GM10248 (cell line): ENCODE measurements around the gene TTYH3.

ENCODE experiments used
- CTCF ChIA-PET: fragments of 300-600 bp; sonication (Branson Sonifier 250); formaldehyde crosslinking; extraction: SDS; loops from one replicate; lab custom pipeline; 2021; ENCODE audit warnings: antibody characterized with exemption; lab: Yijun Ruan, JAX
- POLR2A ChIA-PET: fragments of 350-650 bp; sonication (Branson Sonifier 250); formaldehyde crosslinking; extraction: SDS; loops from one replicate; lab custom pipeline; 2020; ENCODE audit warnings: antibody characterized with exemption; lab: Yijun Ruan, JAX
- DNase-seq: peaks from one replicate; pipeline ENCODE4 v3.0.0; 2012; ENCODE audit errors: extremely low spot score
- CTCF ChIP-seq: IDR thresholded peaks from 2 replicates; pipeline ENCODE4 v1.5.1; 2012; ENCODE audit warnings: mild to moderate bottlenecking, low read depth; ENCODE audit errors: extremely low read depth, missing control alignments, control extremely low read depth

The TTYH3 gene

DNA sequence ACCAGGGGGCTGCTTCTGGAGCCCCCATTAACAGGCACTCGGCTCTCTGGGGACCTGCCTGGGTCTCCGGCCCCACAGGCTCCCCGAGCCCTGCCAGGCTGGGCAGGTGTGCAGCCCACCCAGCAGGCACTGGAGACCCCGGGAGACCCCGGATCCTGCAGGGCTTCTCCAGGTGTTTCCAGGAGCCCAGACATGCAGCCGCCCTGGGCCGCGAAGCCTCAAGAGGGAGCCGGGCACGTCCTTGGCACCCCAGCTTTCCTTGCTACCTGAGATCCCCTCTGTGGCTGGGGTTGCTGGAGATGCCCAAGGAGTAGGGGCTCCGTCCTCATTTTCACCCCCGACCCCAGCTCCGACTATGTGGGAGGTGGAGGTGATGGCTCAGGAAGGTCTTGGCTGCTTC lies 48.5 kb downstream of the TTYH3 start:
- ChIA-PET CTCF (interaction anchor here (0.7 to 4.7 kb wide), 11 partner anchors 9 to 310 kb away, joined by 3 to 38 read pairs (median 4); no protein-coding TSS in a partner anchor), POLR2A (no interaction called here)
- no peak for DNase-seq
- TF ChIP-seq CTCF = no peak

DNA sequence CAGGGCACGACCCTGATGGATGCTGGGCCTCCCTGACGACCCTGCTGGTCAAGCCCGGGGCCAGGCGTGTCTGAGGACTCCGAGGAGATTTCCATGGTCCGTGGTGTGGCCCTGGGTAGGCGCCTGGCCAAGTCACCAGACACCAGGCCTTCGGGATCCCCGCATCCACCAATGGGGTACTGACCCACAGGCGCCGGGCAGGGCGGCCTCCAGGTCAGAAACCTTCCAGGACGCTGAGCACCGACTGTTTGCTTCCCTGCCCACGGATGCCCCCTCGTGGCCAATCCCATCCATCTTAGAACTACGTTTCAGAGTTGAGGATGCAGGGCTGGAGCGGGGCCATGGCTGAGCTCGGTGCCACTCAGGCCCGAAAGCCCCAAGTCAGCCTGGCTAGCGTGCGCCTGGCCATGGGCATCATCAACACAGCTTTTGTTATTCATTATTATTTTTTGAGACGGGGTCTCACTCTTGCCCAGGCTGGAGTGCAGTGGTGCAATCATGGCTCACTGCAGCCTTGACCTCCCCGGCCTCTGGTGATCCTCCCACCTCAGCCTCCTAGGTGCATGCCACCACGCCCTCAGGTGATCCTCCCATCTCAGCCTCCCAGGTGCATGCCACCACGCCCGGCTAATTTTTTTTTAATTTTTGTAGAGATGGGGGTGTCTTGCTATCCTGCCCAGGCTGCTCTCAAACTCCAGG lies 49.2 kb downstream of the TTYH3 start:
- peak; percentile 78 for DNase-seq
- POLR2A ChIA-PET = no interaction called here
- CTCF ChIA-PET = interaction anchor here (0.6 to 4.7 kb wide), 17 partner anchors 9 to 310 kb away, joined by 3 to 38 read pairs (median 4); no protein-coding TSS in a partner anchor
- peak; percentile 59 for TF ChIP-seq CTCF

DNA sequence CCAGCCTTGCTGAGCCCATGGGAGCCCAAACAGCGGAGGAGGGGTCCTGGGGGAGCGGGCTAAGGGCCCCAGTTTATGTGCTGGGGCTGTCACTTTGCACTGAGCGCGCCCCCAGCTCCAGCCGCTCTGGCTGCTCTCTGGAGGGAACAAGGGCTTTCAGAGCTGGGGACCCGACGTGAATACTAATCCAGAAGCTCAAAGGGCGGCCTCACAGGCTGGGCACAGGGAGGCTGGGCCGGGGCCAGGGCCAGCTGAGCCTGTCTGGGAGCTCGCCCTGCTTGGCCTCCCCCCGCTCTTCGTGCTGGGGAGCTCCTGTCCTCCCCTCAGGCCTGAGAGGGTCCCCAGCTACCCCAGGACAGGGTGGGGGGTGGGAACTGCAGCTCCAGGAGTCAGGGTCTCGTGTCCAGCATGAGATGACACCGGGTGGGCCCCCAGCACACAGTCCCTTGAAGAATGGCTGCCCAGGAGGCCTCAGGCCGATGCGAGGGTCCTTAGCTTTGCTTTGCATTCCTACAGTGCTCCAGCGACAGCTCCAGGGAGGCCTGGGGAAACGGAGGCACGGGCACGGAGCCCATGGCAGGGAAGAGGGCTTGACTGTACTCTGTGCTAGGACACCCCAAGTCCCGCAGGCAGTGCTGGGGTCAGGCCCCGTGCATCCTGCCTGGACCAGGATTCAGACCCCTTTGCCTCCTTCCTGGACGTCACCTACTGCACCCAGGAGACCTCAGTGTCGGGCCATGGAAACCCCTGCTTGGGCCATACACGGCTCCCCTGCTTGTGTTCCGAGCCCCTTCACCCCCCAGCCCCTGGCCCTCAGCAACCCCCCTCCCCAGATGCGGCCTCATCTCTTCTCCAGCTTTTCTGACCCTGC lies 50.4 kb downstream of the TTYH3 start:
- POLR2A ChIA-PET = no interaction called here
- no peak for TF ChIP-seq CTCF
- DNase-seq = no peak
- CTCF ChIA-PET = interaction anchor here (1.1 to 4.7 kb wide), 10 partner anchors 7 to 115 kb away, joined by 3 to 38 read pairs (median 4); no protein-coding TSS in a partner anchor

GRCh38 chr7:2684501-2684900 lies 52.7 kb downstream of the TTYH3 start:
- ChIA-PET POLR2A (no interaction called here), CTCF (interaction anchor here (1.2 to 3.8 kb wide), 2 partner anchors 25 to 145 kb away, joined by 3 to 25 read pairs; no protein-coding TSS in a partner anchor)
- DNase-seq = no peak

GRCh38 chr7:2686101-2686500 lies 54.3 kb downstream of the TTYH3 start:
- no peak for DNase-seq
- POLR2A ChIA-PET = no interaction called here
- no peak for TF ChIP-seq CTCF
- CTCF ChIA-PET = interaction anchor here (1.3 to 3.8 kb wide), 2 partner anchors 21 to 24 kb away, joined by 3 to 25 read pairs; no protein-coding TSS in a partner anchor

More at GRCh38 chr7:2684501-2684900, 52.7 kb downstream of the TTYH3 start:
- no peak for TF ChIP-seq CTCF

- TF ChIP-seq CTCF = no peak
- no peak for DNase-seq
- POLR2A ChIA-PET = no interaction called here
- CTCF ChIA-PET = interaction anchor here (1.0 to 3.8 kb wide), 6 partner anchors 10 to 209 kb away, joined by 3 to 25 read pairs (median 4); no protein-coding TSS in a partner anchor
Observed at GRCh38 chr7:2687338-2687869, 55.6 kb downstream of the TTYH3 start.
